Neural cell (in vitro differentiated cells): ENCODE data around the gene CCDC27. TPM values are rescaled to one million over a fixed set of nuclear protein-coding genes. Genes with fewer than 3 reads are reported as not detected.
"Not testable (repeated sequence)": the region's sequence is repeated elsewhere in the genome, so short reads cannot be mapped to it uniquely, and the experiment has no call there.

Source experiments
- H2AFZ ChIP-seq: fragments of 200-600, 300-800 bp; sonication (generic), shearing (Covaris generic); 2 replicates; pipeline ENCODE4 v1.6.0; 2014; ENCODE audit warnings: low read depth, mild to moderate bottlenecking, antibody characterized with exemption, low read length, moderate library complexity
- H3F3A ChIP-seq: fragments of 200-600 bp; shearing (Covaris generic); 2 replicates; pipeline ENCODE4 v1.6.1; 2016; ENCODE audit warnings: mild to moderate bottlenecking, moderate library complexity, mixed read lengths, antibody characterized with exemption, low read length; ENCODE audit not compliant: insufficient read depth, poor library complexity, severe bottlenecking
- H3K27ac ChIP-seq: fragments of 200-600, 300-800 bp; sonication (generic), shearing (Covaris generic); 2 replicates; pipeline ENCODE4 v1.5.1; 2014; ENCODE audit warnings: mild to moderate bottlenecking, low read length, moderate library complexity
- H3K27me3 ChIP-seq: fragments of 300-800, 200-600 bp; sonication (generic), shearing (Covaris generic); 2 replicates; pipeline ENCODE4 v1.6.0; 2014; ENCODE audit warnings: mild to moderate bottlenecking, low read depth, low read length, moderate library complexity; ENCODE audit not compliant: insufficient read depth
- H3K36me3 ChIP-seq: fragments of 300-800, 200-600 bp; sonication (generic), shearing (Covaris generic); 2 replicates; pipeline ENCODE4 v1.5.1; 2014; ENCODE audit warnings: mild to moderate bottlenecking, antibody characterized with exemption, low read length, moderate library complexity; ENCODE audit not compliant: insufficient read depth
- H3K4me2 ChIP-seq: fragments of 300-800, 200-600 bp; sonication (generic), shearing (Covaris generic); 2 replicates; pipeline ENCODE4 v1.6.0; 2014; ENCODE audit warnings: mild to moderate bottlenecking, low read length
- H3K4me3 ChIP-seq: fragments of 300-800, 200-600 bp; sonication (generic), shearing (Covaris generic); 2 replicates; pipeline ENCODE4 v1.5.1; 2014; ENCODE audit warnings: mild to moderate bottlenecking, low read length, moderate library complexity
- H3K79me2 ChIP-seq: fragments of 200-600 bp; shearing (Covaris generic); replicated peaks from 2 replicates; pipeline ENCODE4 v1.6.0; 2014; ENCODE audit warnings: mild to moderate bottlenecking, low read length, moderate library complexity; ENCODE audit not compliant: insufficient read depth
- H3K9ac ChIP-seq: fragments of 300-800, 200-600 bp; sonication (generic), shearing (Covaris generic); 2 replicates; pipeline ENCODE4 v1.6.1; 2016; ENCODE audit warnings: mild to moderate bottlenecking, low read length, mixed read lengths
- H3K9me2 ChIP-seq: fragments of 200-600 bp; shearing (Covaris generic); 2 replicates; pipeline ENCODE4 v1.6.1; 2016; ENCODE audit warnings: mild to moderate bottlenecking, low read length, mixed read lengths; ENCODE audit not compliant: insufficient read depth
- H3K9me3 ChIP-seq: fragments of 200-600, 300-800 bp; sonication (generic), shearing (Covaris generic); 2 replicates; pipeline ENCODE4 v1.6.1; 2016; ENCODE audit warnings: mild to moderate bottlenecking, mixed run types, low read length, moderate library complexity, mixed read lengths
- H4K20me1 ChIP-seq: fragments of 200-600 bp; shearing (Covaris generic); 2 replicates; pipeline ENCODE4 v1.6.1; 2016; ENCODE audit warnings: mild to moderate bottlenecking, mixed run types; ENCODE audit not compliant: insufficient read depth
- EP300 ChIP-seq: fragments of 450-650 bp; conservative IDR thresholded peaks from 2 replicates; pipeline ENCODE4 v1.6.1; 2014; ENCODE audit warnings: antibody characterized with exemption, mild to moderate bottlenecking, moderate library complexity; ENCODE audit not compliant: poor library complexity, severe bottlenecking
- EZH2 ChIP-seq: fragments of 200-600, 300-800 bp; shearing (Covaris generic), sonication (generic); IDR thresholded peaks from 2 replicates; pipeline ENCODE4 v1.6.1; 2014; ENCODE audit warnings: antibody characterized with exemption, low read length, borderline replicate concordance, mild to moderate bottlenecking; ENCODE audit not compliant: insufficient read depth, poor library complexity, severe bottlenecking
- MXI1 ChIP-seq: fragments of 450-650 bp; conservative IDR thresholded peaks from 2 replicates; pipeline ENCODE4 v1.6.1; 2014; ENCODE audit warnings: antibody characterized with exemption, mild to moderate bottlenecking; ENCODE audit not compliant: poor library complexity, severe bottlenecking
- POLR2AphosphoS5 ChIP-seq: IDR thresholded peaks from 2 replicates; pipeline ENCODE4 v1.6.1; 2012
- RAD21 ChIP-seq: fragments of 450-650 bp; conservative IDR thresholded peaks from 2 replicates; pipeline ENCODE4 v1.6.1; 2014; ENCODE audit warnings: antibody characterized with exemption, mild to moderate bottlenecking, moderate library complexity
- SMC3 ChIP-seq: fragments of 450-650 bp; conservative IDR thresholded peaks from 2 replicates; pipeline ENCODE4 v1.6.1; 2014; ENCODE audit warnings: antibody characterized with exemption, mild to moderate bottlenecking, moderate library complexity; ENCODE audit not compliant: poor library complexity
- TAF1 ChIP-seq: IDR thresholded peaks from 2 replicates; pipeline ENCODE4 v1.6.1; 2012; ENCODE audit warnings: low read depth
- polyA plus RNA-seq: library from polyadenylated mRNA; depleted of rRNA; stranded (reverse); fragments of >200 nt; gene quantifications from 2 replicates; pipeline ENCODE4 v1.2.3, GENCODE V29; 2014
- TF ChIP-seq, protein P1 (sequence below): IDR thresholded peaks from 2 replicates; pipeline ENCODE4 v1.6.1; 2012; ENCODE audit warnings: borderline replicate concordance
- TF ChIP-seq, protein P2 (sequence below): fragments of 450-650 bp; IDR thresholded peaks from 2 replicates; pipeline ENCODE4 v1.5.1; 2014; ENCODE audit warnings: antibody characterized with exemption, mild to moderate bottlenecking, moderate library complexity; ENCODE audit not compliant: poor library complexity, severe bottlenecking

The CCDC27 gene
- polyA plus RNA-seq, 1 donor from 2014 or later, result not detected

GRCh38 chr1:3809680-3810079 lies 57.4 kb downstream of the CCDC27 start:
- H3K4me2 ChIP-seq, result no peak overlapping the region
- no peak overlapping the region for H3K9ac ChIP-seq
- H3K27me3 ChIP-seq, result no peaks in the 10 kb centered on the region
- H3K9me3 ChIP-seq, result no peaks in the 10 kb centered on the region
- no peaks in the 10 kb centered on the region for H3K9me2 ChIP-seq
- no peak overlapping the region for H3K27ac ChIP-seq
- TF ChIP-seq MXI1 (no peak), TAF1 (no peak), POLR2AphosphoS5 (no peak), SMC3 (no peak), EP300 (no peak), EZH2 (no peak), RAD21 (no peak)
- TF ChIP-seq, protein P1, sequence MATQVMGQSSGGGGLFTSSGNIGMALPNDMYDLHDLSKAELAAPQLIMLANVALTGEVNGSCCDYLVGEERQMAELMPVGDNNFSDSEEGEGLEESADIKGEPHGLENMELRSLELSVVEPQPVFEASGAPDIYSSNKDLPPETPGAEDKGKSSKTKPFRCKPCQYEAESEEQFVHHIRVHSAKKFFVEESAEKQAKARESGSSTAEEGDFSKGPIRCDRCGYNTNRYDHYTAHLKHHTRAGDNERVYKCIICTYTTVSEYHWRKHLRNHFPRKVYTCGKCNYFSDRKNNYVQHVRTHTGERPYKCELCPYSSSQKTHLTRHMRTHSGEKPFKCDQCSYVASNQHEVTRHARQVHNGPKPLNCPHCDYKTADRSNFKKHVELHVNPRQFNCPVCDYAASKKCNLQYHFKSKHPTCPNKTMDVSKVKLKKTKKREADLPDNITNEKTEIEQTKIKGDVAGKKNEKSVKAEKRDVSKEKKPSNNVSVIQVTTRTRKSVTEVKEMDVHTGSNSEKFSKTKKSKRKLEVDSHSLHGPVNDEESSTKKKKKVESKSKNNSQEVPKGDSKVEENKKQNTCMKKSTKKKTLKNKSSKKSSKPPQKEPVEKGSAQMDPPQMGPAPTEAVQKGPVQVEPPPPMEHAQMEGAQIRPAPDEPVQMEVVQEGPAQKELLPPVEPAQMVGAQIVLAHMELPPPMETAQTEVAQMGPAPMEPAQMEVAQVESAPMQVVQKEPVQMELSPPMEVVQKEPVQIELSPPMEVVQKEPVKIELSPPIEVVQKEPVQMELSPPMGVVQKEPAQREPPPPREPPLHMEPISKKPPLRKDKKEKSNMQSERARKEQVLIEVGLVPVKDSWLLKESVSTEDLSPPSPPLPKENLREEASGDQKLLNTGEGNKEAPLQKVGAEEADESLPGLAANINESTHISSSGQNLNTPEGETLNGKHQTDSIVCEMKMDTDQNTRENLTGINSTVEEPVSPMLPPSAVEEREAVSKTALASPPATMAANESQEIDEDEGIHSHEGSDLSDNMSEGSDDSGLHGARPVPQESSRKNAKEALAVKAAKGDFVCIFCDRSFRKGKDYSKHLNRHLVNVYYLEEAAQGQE, result no peak
- TF ChIP-seq, protein P2, sequence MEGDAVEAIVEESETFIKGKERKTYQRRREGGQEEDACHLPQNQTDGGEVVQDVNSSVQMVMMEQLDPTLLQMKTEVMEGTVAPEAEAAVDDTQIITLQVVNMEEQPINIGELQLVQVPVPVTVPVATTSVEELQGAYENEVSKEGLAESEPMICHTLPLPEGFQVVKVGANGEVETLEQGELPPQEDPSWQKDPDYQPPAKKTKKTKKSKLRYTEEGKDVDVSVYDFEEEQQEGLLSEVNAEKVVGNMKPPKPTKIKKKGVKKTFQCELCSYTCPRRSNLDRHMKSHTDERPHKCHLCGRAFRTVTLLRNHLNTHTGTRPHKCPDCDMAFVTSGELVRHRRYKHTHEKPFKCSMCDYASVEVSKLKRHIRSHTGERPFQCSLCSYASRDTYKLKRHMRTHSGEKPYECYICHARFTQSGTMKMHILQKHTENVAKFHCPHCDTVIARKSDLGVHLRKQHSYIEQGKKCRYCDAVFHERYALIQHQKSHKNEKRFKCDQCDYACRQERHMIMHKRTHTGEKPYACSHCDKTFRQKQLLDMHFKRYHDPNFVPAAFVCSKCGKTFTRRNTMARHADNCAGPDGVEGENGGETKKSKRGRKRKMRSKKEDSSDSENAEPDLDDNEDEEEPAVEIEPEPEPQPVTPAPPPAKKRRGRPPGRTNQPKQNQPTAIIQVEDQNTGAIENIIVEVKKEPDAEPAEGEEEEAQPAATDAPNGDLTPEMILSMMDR, result no peak
- H3K79me2 ChIP-seq, result no peaks in the 10 kb centered on the region
- no peak overlapping the region for H3K4me3 ChIP-seq
- H3F3A ChIP-seq, result no peaks in the 10 kb centered on the region
- no peaks in the 10 kb centered on the region for H4K20me1 ChIP-seq
- H2AFZ ChIP-seq, result no peak overlapping the region
- no peaks in the 10 kb centered on the region for H3K36me3 ChIP-seq

GRCh38 chr1:3810149-3810761 lies 58.0 kb downstream of the CCDC27 start:
- H3K4me2 ChIP-seq, H3K27me3 ChIP-seq, H4K20me1 ChIP-seq, H2AFZ ChIP-seq, H3K4me3 ChIP-seq, H3K27ac ChIP-seq, H3K9me2 ChIP-seq, H3K9ac ChIP-seq, H3F3A ChIP-seq, H3K36me3 ChIP-seq, H3K9me3 ChIP-seq, H3K79me2 ChIP-seq: not testable (repeated sequence)

GRCh38 chr1:3811595-3811911 lies 59.3 kb downstream of the CCDC27 start:
- no peak for TF ChIP-seq EZH2
- no peak for TF ChIP-seq RAD21
- no peak for TF ChIP-seq SMC3
- TF ChIP-seq, protein P1, result no peak
- TF ChIP-seq, protein P2, result no peak
- no peak for TF ChIP-seq POLR2AphosphoS5
- no peak for TF ChIP-seq EP300
- TF ChIP-seq MXI1, result no peak
- TF ChIP-seq TAF1, result no peak
- no peak overlapping the region for H3K9ac ChIP-seq
- H3K79me2 ChIP-seq, result no peaks in the 10 kb centered on the region
- H3K27me3 ChIP-seq, result no peaks in the 10 kb centered on the region
- no peak overlapping the region for H3K27ac ChIP-seq
- no peaks in the 10 kb centered on the region for H3K9me3 ChIP-seq
- H3K4me2 ChIP-seq, result no peak overlapping the region
- H3F3A ChIP-seq, result no peaks in the 10 kb centered on the region
- no peaks in the 10 kb centered on the region for H4K20me1 ChIP-seq
- H3K36me3 ChIP-seq, result no peaks in the 10 kb centered on the region
- no peak overlapping the region for H3K4me3 ChIP-seq
- no peaks in the 10 kb centered on the region for H3K9me2 ChIP-seq
- no peak overlapping the region for H2AFZ ChIP-seq
